ENCODE data around the gene SCUBE2. TPM values are rescaled to one million over a fixed set of nuclear protein-coding genes. Genes with fewer than 3 reads are reported as not detected.
"Not testable (repeated sequence)": the region's sequence is repeated elsewhere in the genome, so short reads cannot be mapped to it uniquely, and the experiment has no call there.

The SCUBE2 gene
- total RNA-seq, 4 donors from 2014 or later, result 4.6 to 20.0 (median 10.9) TPM

- no peaks in the 10 kb centered on the region for H3K9me3 ChIP-seq
- H3K4me3 ChIP-seq, result no peak overlapping the region
- H3K36me3 ChIP-seq, result no peaks in the 10 kb centered on the region
- in situ Hi-C loops (cut with MboI; ENCODE audit: low pct_ligation_motif_present in 1 of 4, low pct_unique_long_range_greater_than_20kb in 1 of 4, low sequenced_read_pairs in 3 of 4) (no loop called here), intact Hi-C loops (cut with DNase I; ENCODE audit: low total_unique reads) (no loop called here)
- WGBS, 2 donors (ENCODE audit: low coverage in 1 of 2), result 83 to 100% methylated on average over 2 to 3 of the region's 3 CpGs
- H3K27ac ChIP-seq, result no peak overlapping the region
- H3K4me1 ChIP-seq, result no peaks in the 10 kb centered on the region
- DNase-seq, result no peak
- peaks cover 20% of the 10 kb centered on the region for H3K27me3 ChIP-seq
- no peak for TF ChIP-seq EP300 (IDR thresholded peaks at IDR 0.05; ENCODE audit: low read depth)
- no peak for TF ChIP-seq CTCF (IDR thresholded peaks at IDR 0.05)
- TF ChIP-seq POLR2AphosphoS5 (IDR thresholded peaks at IDR 0.05), result no peak
- TF ChIP-seq POLR2A (IDR thresholded peaks at IDR 0.05), result no peak
These were observed 93.9 kb downstream of the SCUBE2 start for GRCh38 chr11:8997451-8997850.

- no peaks in the 10 kb centered on the region for H3K27me3 ChIP-seq
- H3K9me3 ChIP-seq, result no peaks in the 10 kb centered on the region
- no peaks in the 10 kb centered on the region for H3K4me1 ChIP-seq
- TF ChIP-seq CTCF (IDR thresholded peaks at IDR 0.05) (no peak), POLR2A (IDR thresholded peaks at IDR 0.05) (no peak), EP300 (IDR thresholded peaks at IDR 0.05; ENCODE audit: low read depth) (no peak), POLR2AphosphoS5 (IDR thresholded peaks at IDR 0.05) (no peak)
- no peaks in the 10 kb centered on the region for H3K36me3 ChIP-seq
- H3K27ac ChIP-seq, result no peak overlapping the region
- in situ Hi-C loops (cut with MboI; ENCODE audit: low pct_ligation_motif_present in 1 of 4, low pct_unique_long_range_greater_than_20kb in 1 of 4, low sequenced_read_pairs in 3 of 4), result no loop called here
- intact Hi-C loops (cut with DNase I; ENCODE audit: low total_unique reads), result no loop called here
- DNase-seq, result no peak
- no peak overlapping the region for H3K4me3 ChIP-seq
- WGBS, 2 donors (ENCODE audit: low coverage in 1 of 2), result 86% methylated on average over 1 of the region's 1 CpG
These were observed 101.9 kb downstream of the SCUBE2 start for GRCh38 chr11:8989453-8989852.

- no peak overlapping the region for H3K4me3 ChIP-seq
- intact Hi-C loops (cut with DNase I; ENCODE audit: low total_unique reads), result no loop called here
- H3K9me3 ChIP-seq, result no peaks in the 10 kb centered on the region
- no peaks in the 10 kb centered on the region for H3K4me1 ChIP-seq
- no peak for TF ChIP-seq POLR2A (IDR thresholded peaks at IDR 0.05)
- TF ChIP-seq CTCF (IDR thresholded peaks at IDR 0.05), result no peak
- no peak for TF ChIP-seq EP300 (IDR thresholded peaks at IDR 0.05; ENCODE audit: low read depth)
- no peak for TF ChIP-seq POLR2AphosphoS5 (IDR thresholded peaks at IDR 0.05)
- H3K36me3 ChIP-seq, result no peaks in the 10 kb centered on the region
- no peaks in the 10 kb centered on the region for H3K27me3 ChIP-seq
- no peak overlapping the region for H3K27ac ChIP-seq
- in situ Hi-C loops (cut with MboI; ENCODE audit: low pct_ligation_motif_present in 1 of 4, low pct_unique_long_range_greater_than_20kb in 1 of 4, low sequenced_read_pairs in 3 of 4), result no loop called here
- DNase-seq, result no peak
- WGBS, 2 donors (ENCODE audit: low coverage in 1 of 2), result 58% methylated on average over 3 of the region's 3 CpGs; no CpG with 5 or more reads in 1 of the 2 donors
These were observed 102.8 kb downstream of the SCUBE2 start for GRCh38 chr11:8988329-8989234.

GRCh38 chr11:8987446-8987845 is 104.0 kb downstream of the SCUBE2 start:
- TF ChIP-seq POLR2AphosphoS5 (IDR thresholded peaks at IDR 0.05) (no peak), POLR2A (IDR thresholded peaks at IDR 0.05) (no peak), CTCF (IDR thresholded peaks at IDR 0.05) (no peak), EP300 (IDR thresholded peaks at IDR 0.05; ENCODE audit: low read depth) (no peak)
- Histone ChIP-seq H3K27me3 (no peaks in the 10 kb centered on the region), H3K27ac (no peak overlapping the region), H3K36me3 (no peaks in the 10 kb centered on the region), H3K9me3 (no peaks in the 10 kb centered on the region), H3K4me1 (no peaks in the 10 kb centered on the region), H3K4me3 (no peak overlapping the region)
- in situ Hi-C loops (cut with MboI; ENCODE audit: low pct_ligation_motif_present in 1 of 4, low pct_unique_long_range_greater_than_20kb in 1 of 4, low sequenced_read_pairs in 3 of 4), result no loop called here
- intact Hi-C loops (cut with DNase I; ENCODE audit: low total_unique reads), result no loop called here
- DNase-seq, result no peak
- WGBS, 2 donors (ENCODE audit: low coverage in 1 of 2), result 82 to 83% methylated on average over 1 to 2 of the region's 2 CpGs

- DNase-seq; intact Hi-C loops (cut with DNase I; ENCODE audit: low total_unique reads); H3K36me3 ChIP-seq; H3K9me3 ChIP-seq; H3K27me3 ChIP-seq; H3K4me1 ChIP-seq; H3K27ac ChIP-seq; H3K4me3 ChIP-seq; in situ Hi-C loops (cut with MboI; ENCODE audit: low pct_ligation_motif_present in 1 of 4, low pct_unique_long_range_greater_than_20kb in 1 of 4, low sequenced_read_pairs in 3 of 4): not testable (repeated sequence)
- 89 to 100% methylated on average over 1 to 6 of the region's 6 CpGs for WGBS, 2 donors (ENCODE audit: low coverage in 1 of 2)
These were observed 104.6 kb downstream of the SCUBE2 start for GRCh38 chr11:8986772-8987171.

Data from transverse colon (tissue), 4 donors.